OCI-LY1 (cell line): ENCODE data around the gene TNFRSF21.
"Not testable (repeated sequence)": the region's sequence is repeated elsewhere in the genome, so short reads cannot be mapped to it uniquely, and the experiment has no call there.

ENCODE experiments used
- H2AFZ ChIP-seq: fragments of 200-600 bp; sonication (generic), shearing (Covaris generic); 2 replicates; pipeline ENCODE4 v1.6.0; 2014; ENCODE audit warnings: antibody characterized with exemption, mild to moderate bottlenecking, low read length
- H3F3A ChIP-seq: fragments of 200-600 bp; sonication (generic), shearing (Covaris generic); 2 replicates; pipeline ENCODE4 v1.6.0; 2014; ENCODE audit warnings: mild to moderate bottlenecking, antibody characterized with exemption, low read length, moderate library complexity; ENCODE audit not compliant: insufficient read depth
- H3K27ac ChIP-seq: fragments of 200-600 bp; sonication (generic); 2 replicates; pipeline ENCODE4 v1.5.1; 2014; ENCODE audit warnings: low read length, mixed run types, mild to moderate bottlenecking, low read depth; ENCODE audit not compliant: poor library complexity, severe bottlenecking
- H3K27me3 ChIP-seq: fragments of 200-600 bp; sonication (generic); 2 replicates; pipeline ENCODE4 v1.6.0; 2014; ENCODE audit warnings: antibody characterized with exemption, mild to moderate bottlenecking, low read length, moderate library complexity; ENCODE audit not compliant: insufficient read depth
- H3K36me3 ChIP-seq: fragments of 200-600 bp; sonication (generic); 2 replicates; pipeline ENCODE4 v1.6.1; 2014; ENCODE audit warnings: mild to moderate bottlenecking, antibody characterized with exemption, low read length, moderate library complexity, mixed read lengths; ENCODE audit not compliant: insufficient read depth
- H3K4me1 ChIP-seq: fragments of 200-600 bp; sonication (generic); 2 replicates; pipeline ENCODE4 v1.5.1; 2014; ENCODE audit warnings: mild to moderate bottlenecking, low read length, moderate library complexity; ENCODE audit not compliant: insufficient read depth, severe bottlenecking
- H3K4me2 ChIP-seq: fragments of 200-600 bp; sonication (generic), shearing (Covaris generic); 2 replicates; pipeline ENCODE4 v1.6.1; 2014; ENCODE audit warnings: low read length
- H3K4me3 ChIP-seq: fragments of 200-600 bp; sonication (generic); 2 replicates; pipeline ENCODE4 v1.5.1; 2014; ENCODE audit warnings: low read length, low read depth, mild to moderate bottlenecking, mixed read lengths; ENCODE audit not compliant: poor library complexity, severe bottlenecking
- H3K79me2 ChIP-seq: fragments of 200-600 bp; shearing (Covaris generic); 2 replicates; pipeline ENCODE4 v1.6.1; 2016; ENCODE audit warnings: mixed run types, low read length, mixed read lengths; ENCODE audit not compliant: insufficient read depth
- H3K9ac ChIP-seq: fragments of 200-600 bp; sonication (generic), shearing (Covaris generic); 2 replicates; pipeline ENCODE4 v1.6.1; 2014; ENCODE audit warnings: mild to moderate bottlenecking, low read length, mixed read lengths
- H3K9me2 ChIP-seq: fragments of 200-600 bp; sonication (generic), shearing (Covaris generic); 2 replicates; pipeline ENCODE4 v1.6.1; 2014; ENCODE audit warnings: low read depth, mild to moderate bottlenecking, low read length, mixed read lengths
- H3K9me3 ChIP-seq: fragments of 200-600 bp; shearing (Covaris generic); 2 replicates; pipeline ENCODE4 v1.6.1; 2014; ENCODE audit warnings: low read length, mixed read lengths
- H4K20me1 ChIP-seq: fragments of 200-600 bp; sonication (generic), shearing (Covaris generic); 2 replicates; pipeline ENCODE4 v1.6.0; 2016; ENCODE audit warnings: mild to moderate bottlenecking, low read length; ENCODE audit not compliant: insufficient read depth
- EZH2 ChIP-seq: fragments of 200-600 bp; sonication (generic), shearing (Covaris generic); IDR thresholded peaks from 2 replicates; pipeline ENCODE4 v1.8.0; 2017; ENCODE audit warnings: borderline replicate concordance, mixed run types, mild to moderate bottlenecking, antibody characterized with exemption, low read length, moderate library complexity, mixed read lengths
- TF ChIP-seq, protein P1 (sequence below): fragments of 200-600 bp; sonication (generic), shearing (Covaris generic); IDR thresholded peaks from 2 replicates; pipeline ENCODE4 v1.5.1; 2017; ENCODE audit warnings: mild to moderate bottlenecking, antibody characterized with exemption, low read length, moderate library complexity, mixed read lengths

TNFRSF21 gene

DNA sequence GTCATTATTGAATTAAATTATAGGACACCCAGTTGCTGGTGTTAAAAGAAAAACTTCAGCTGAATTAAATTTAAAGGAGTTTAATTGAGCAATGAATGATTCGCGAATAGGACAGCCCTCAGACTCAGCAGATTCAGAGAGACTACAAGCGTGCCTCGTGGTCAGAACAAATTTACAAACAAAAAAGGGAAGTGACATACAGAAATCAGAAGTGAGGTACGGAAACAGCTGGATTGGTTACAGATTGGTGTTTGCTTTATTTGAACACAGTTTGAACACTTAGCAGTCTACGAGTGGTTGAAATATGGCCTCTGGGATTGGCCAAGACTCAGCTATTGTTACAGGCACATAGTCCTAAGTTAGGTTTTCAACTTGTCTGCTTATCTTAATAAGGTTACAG is 25.8 kb upstream of the TNFRSF21 start:
- no peak overlapping the region for H3K27ac ChIP-seq
- H3K4me2 ChIP-seq, result no peak overlapping the region
- TF ChIP-seq, protein P1, sequence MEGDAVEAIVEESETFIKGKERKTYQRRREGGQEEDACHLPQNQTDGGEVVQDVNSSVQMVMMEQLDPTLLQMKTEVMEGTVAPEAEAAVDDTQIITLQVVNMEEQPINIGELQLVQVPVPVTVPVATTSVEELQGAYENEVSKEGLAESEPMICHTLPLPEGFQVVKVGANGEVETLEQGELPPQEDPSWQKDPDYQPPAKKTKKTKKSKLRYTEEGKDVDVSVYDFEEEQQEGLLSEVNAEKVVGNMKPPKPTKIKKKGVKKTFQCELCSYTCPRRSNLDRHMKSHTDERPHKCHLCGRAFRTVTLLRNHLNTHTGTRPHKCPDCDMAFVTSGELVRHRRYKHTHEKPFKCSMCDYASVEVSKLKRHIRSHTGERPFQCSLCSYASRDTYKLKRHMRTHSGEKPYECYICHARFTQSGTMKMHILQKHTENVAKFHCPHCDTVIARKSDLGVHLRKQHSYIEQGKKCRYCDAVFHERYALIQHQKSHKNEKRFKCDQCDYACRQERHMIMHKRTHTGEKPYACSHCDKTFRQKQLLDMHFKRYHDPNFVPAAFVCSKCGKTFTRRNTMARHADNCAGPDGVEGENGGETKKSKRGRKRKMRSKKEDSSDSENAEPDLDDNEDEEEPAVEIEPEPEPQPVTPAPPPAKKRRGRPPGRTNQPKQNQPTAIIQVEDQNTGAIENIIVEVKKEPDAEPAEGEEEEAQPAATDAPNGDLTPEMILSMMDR, result no peak
- TF ChIP-seq EZH2, result no peak
- no peaks in the 10 kb centered on the region for H3K9me2 ChIP-seq
- H3K9me3 ChIP-seq, result no peaks in the 10 kb centered on the region
- H3K36me3 ChIP-seq, result no peaks in the 10 kb centered on the region
- no peak overlapping the region for H2AFZ ChIP-seq
- no peaks in the 10 kb centered on the region for H3K79me2 ChIP-seq
- no peaks in the 10 kb centered on the region for H4K20me1 ChIP-seq
- no peak overlapping the region for H3K4me3 ChIP-seq
- no peaks in the 10 kb centered on the region for H3K27me3 ChIP-seq
- peaks cover 11% of the 10 kb centered on the region for H3K4me1 ChIP-seq
- H3K9ac ChIP-seq, result no peak overlapping the region
- no peaks in the 10 kb centered on the region for H3F3A ChIP-seq

DNA sequence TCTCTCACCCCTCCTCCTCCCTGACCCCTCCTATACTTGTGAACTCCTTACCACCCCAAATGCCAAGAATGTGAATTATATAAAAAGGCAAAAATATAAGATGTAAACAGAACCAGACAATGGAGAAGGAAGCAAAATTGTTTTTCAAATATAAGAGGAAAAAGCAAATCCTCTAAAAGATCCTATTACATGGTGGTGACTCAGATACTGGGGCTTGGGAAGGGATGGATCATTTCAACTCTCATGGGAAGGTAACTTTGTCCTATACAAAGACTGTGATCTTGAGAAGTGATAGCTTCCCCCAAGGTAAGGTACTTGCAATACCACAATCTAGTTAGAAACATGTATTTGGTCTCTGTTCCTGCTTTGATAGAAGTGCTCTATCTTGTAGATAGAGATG is 24.6 kb upstream of the TNFRSF21 start:
- Histone ChIP-seq H3K4me2 (no peak overlapping the region), H3K79me2 (no peaks in the 10 kb centered on the region), H3K9me3 (no peaks in the 10 kb centered on the region), H3K9me2 (no peaks in the 10 kb centered on the region), H3K4me1 (peaks cover 11% of the 10 kb centered on the region), H3K27me3 (no peaks in the 10 kb centered on the region), H3F3A (no peaks in the 10 kb centered on the region), H3K36me3 (no peaks in the 10 kb centered on the region), H4K20me1 (no peaks in the 10 kb centered on the region), H2AFZ (no peak overlapping the region), H3K27ac (no peak overlapping the region), H3K9ac (no peak overlapping the region), H3K4me3 (no peak overlapping the region)
- no peak for TF ChIP-seq EZH2
- TF ChIP-seq, protein P1, result no peak

- not testable (repeated sequence) for H3K27ac ChIP-seq, H3K9ac ChIP-seq, H3K4me2 ChIP-seq, H3K4me3 ChIP-seq, H3K79me2 ChIP-seq, H2AFZ ChIP-seq, H3K4me1 ChIP-seq, H3K9me3 ChIP-seq, H3F3A ChIP-seq, H3K9me2 ChIP-seq, H3K27me3 ChIP-seq, H3K36me3 ChIP-seq, H4K20me1 ChIP-seq
Measured at GRCh38 chr6:47328606-47329005, 18.9 kb upstream of the TNFRSF21 start.

- not testable (repeated sequence) for H3K4me2 ChIP-seq, H3K9me3 ChIP-seq, H3F3A ChIP-seq, H3K79me2 ChIP-seq, H3K9me2 ChIP-seq, H3K36me3 ChIP-seq, H3K27ac ChIP-seq, H2AFZ ChIP-seq, H3K9ac ChIP-seq, H4K20me1 ChIP-seq, H3K4me3 ChIP-seq, H3K27me3 ChIP-seq, H3K4me1 ChIP-seq
Measured at GRCh38 chr6:47328139-47328538, 18.4 kb upstream of the TNFRSF21 start.
